Measurements from ENCODE around the gene TGFBR3. TPM values are rescaled to one million over a fixed set of nuclear protein-coding genes. Genes with fewer than 3 reads are reported as not detected.

TGFBR3 gene
- total RNA-seq, 1 donor = 32.2 TPM

- DNase-seq (ENCODE audit: insufficient read length, low spot score, missing footprints) = no peak
- no peak overlapping the region for H2AFZ ChIP-seq (ENCODE audit: low read length)
- peak overlapping the region; percentile 31 for H3K4me2 ChIP-seq (ENCODE audit: insufficient read depth, low read length)
- no peak overlapping the region for H3K4me3 ChIP-seq (ENCODE audit: insufficient read depth, low read length)
- no peaks in the 10 kb centered on the region for H3K79me2 ChIP-seq (ENCODE audit: insufficient read depth, low read length)
- H3K27me3 ChIP-seq (ENCODE audit: insufficient read depth, low read length) = no peaks in the 10 kb centered on the region
- H3K4me1 ChIP-seq (ENCODE audit: insufficient read depth, low read length) = peaks cover 37% of the 10 kb centered on the region
- H3K27ac ChIP-seq (ENCODE audit: low read depth, low read length) = peak overlapping the region; percentile 43
- no peaks in the 10 kb centered on the region for H4K20me1 ChIP-seq (ENCODE audit: insufficient read depth, low read length)
- H3K36me3 ChIP-seq (ENCODE audit: insufficient read depth, low read length) = no peaks in the 10 kb centered on the region
- TF ChIP-seq, protein P1, sequence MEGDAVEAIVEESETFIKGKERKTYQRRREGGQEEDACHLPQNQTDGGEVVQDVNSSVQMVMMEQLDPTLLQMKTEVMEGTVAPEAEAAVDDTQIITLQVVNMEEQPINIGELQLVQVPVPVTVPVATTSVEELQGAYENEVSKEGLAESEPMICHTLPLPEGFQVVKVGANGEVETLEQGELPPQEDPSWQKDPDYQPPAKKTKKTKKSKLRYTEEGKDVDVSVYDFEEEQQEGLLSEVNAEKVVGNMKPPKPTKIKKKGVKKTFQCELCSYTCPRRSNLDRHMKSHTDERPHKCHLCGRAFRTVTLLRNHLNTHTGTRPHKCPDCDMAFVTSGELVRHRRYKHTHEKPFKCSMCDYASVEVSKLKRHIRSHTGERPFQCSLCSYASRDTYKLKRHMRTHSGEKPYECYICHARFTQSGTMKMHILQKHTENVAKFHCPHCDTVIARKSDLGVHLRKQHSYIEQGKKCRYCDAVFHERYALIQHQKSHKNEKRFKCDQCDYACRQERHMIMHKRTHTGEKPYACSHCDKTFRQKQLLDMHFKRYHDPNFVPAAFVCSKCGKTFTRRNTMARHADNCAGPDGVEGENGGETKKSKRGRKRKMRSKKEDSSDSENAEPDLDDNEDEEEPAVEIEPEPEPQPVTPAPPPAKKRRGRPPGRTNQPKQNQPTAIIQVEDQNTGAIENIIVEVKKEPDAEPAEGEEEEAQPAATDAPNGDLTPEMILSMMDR (IDR thresholded peaks at IDR 0.05; ENCODE audit: extremely low read depth, low read depth, low read length) = no peak
- H3K9me3 ChIP-seq (ENCODE audit: low read depth, low read length) = no peaks in the 10 kb centered on the region
Observed at GRCh38 chr1:91784191-91784590, 101.8 kb downstream of the TGFBR3 start.

- H3K36me3 ChIP-seq (ENCODE audit: insufficient read depth, low read length) = no peaks in the 10 kb centered on the region
- H4K20me1 ChIP-seq (ENCODE audit: insufficient read depth, low read length) = no peaks in the 10 kb centered on the region
- DNase-seq (ENCODE audit: insufficient read length, low spot score, missing footprints) = no peak
- no peaks in the 10 kb centered on the region for H3K9me3 ChIP-seq (ENCODE audit: low read depth, low read length)
- H3K4me1 ChIP-seq (ENCODE audit: insufficient read depth, low read length) = peaks cover 37% of the 10 kb centered on the region
- no peaks in the 10 kb centered on the region for H3K79me2 ChIP-seq (ENCODE audit: insufficient read depth, low read length)
- peak overlapping the region; percentile 31 for H3K4me2 ChIP-seq (ENCODE audit: insufficient read depth, low read length)
- H2AFZ ChIP-seq (ENCODE audit: low read length) = no peak overlapping the region
- no peak overlapping the region for H3K4me3 ChIP-seq (ENCODE audit: insufficient read depth, low read length)
- TF ChIP-seq, protein P1 (IDR thresholded peaks at IDR 0.05; ENCODE audit: extremely low read depth, low read depth, low read length) = no peak
- no peaks in the 10 kb centered on the region for H3K27me3 ChIP-seq (ENCODE audit: insufficient read depth, low read length)
- peak overlapping the region; percentile 43 for H3K27ac ChIP-seq (ENCODE audit: low read depth, low read length)
Observed at GRCh38 chr1:91783423-91784170, 102.4 kb downstream of the TGFBR3 start.

DNA sequence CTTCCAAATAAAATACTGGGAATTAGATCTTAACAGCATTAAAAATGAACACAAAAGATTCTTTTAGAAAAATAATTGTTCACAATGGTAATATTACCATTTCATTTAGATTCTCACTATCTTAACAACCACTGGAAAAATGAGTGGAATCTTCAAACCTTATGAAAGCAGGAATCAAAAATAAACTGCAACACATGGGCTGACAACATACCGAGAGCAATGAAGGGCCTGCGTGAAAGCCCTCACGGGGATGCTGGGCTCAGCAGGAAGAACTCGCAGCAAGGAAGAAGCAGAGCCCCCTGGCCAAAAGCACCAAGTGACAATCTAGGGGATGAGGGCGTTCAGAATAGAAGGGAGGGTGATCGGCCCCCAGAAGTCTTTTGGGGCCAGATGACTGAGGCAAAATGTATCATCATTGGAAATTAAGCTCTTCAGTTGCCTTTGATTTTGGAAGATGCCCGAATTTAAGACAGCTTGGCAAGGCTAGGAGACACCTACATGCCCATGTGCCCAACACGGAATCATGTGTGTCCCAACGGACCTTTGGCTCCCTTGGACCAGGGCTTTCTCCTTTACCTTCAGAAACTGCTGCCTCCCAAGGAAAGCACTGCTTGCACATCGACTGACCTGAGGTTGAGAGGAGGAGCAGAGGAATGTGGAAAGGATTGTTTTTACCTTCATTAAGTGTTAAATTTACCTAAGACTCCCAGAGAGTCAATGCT lies 103.9 kb downstream of the TGFBR3 start:
- Histone ChIP-seq H3K27me3 (ENCODE audit: insufficient read depth, low read length) (no peaks in the 10 kb centered on the region), H2AFZ (ENCODE audit: low read length) (peak overlapping the region; percentile 32), H4K20me1 (ENCODE audit: insufficient read depth, low read length) (no peaks in the 10 kb centered on the region), H3K4me1 (ENCODE audit: insufficient read depth, low read length) (peaks cover 37% of the 10 kb centered on the region), H3K36me3 (ENCODE audit: insufficient read depth, low read length) (no peaks in the 10 kb centered on the region), H3K27ac (ENCODE audit: low read depth, low read length) (peak overlapping the region; percentile 60), H3K9me3 (ENCODE audit: low read depth, low read length) (no peaks in the 10 kb centered on the region), H3K4me3 (ENCODE audit: insufficient read depth, low read length) (no peak overlapping the region), H3K79me2 (ENCODE audit: insufficient read depth, low read length) (no peaks in the 10 kb centered on the region), H3K4me2 (ENCODE audit: insufficient read depth, low read length) (peak overlapping the region; percentile 31)
- TF ChIP-seq, protein P1 (IDR thresholded peaks at IDR 0.05; ENCODE audit: extremely low read depth, low read depth, low read length) = no peak
- DNase-seq (ENCODE audit: insufficient read length, low spot score, missing footprints) = no peak

DNA sequence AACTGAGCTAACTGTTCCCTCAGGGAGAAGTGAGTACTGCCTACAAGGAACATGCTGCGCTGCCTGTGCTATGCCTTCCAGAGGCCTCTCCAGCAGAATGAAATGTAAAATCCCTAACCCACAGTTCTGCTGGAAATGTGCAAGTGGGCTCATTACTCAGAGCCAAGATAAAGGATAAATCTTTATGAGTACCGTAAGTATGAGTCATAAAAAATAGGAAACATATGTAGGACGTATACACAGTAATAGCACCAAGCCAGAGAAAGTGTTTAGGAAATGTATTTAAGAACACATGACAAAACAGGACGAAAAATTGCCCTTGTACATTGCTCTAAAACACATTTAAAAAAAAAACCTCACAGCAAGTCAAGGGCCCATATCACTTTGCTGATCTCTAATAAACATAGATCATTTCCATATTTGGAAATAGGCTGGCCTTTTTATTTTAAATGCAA lies 104.6 kb downstream of the TGFBR3 start:
- Histone ChIP-seq H3K4me1 (ENCODE audit: insufficient read depth, low read length) (peaks cover 37% of the 10 kb centered on the region), H3K4me2 (ENCODE audit: insufficient read depth, low read length) (peak overlapping the region; percentile 31)

More for the DNA sequence above, 104.6 kb downstream of the TGFBR3 start:
- Histone ChIP-seq H3K9me3 (ENCODE audit: low read depth, low read length) (no peaks in the 10 kb centered on the region), H4K20me1 (ENCODE audit: insufficient read depth, low read length) (no peaks in the 10 kb centered on the region), H3K79me2 (ENCODE audit: insufficient read depth, low read length) (peaks cover 3% of the 10 kb centered on the region), H2AFZ (ENCODE audit: low read length) (peak overlapping the region; percentile 19), H3K4me3 (ENCODE audit: insufficient read depth, low read length) (no peak overlapping the region), H3K36me3 (ENCODE audit: insufficient read depth, low read length) (no peaks in the 10 kb centered on the region), H3K27ac (ENCODE audit: low read depth, low read length) (peak overlapping the region; percentile 60), H3K27me3 (ENCODE audit: insufficient read depth, low read length) (no peaks in the 10 kb centered on the region)
- no peak for DNase-seq (ENCODE audit: insufficient read length, low spot score, missing footprints)
- TF ChIP-seq, protein P1 (IDR thresholded peaks at IDR 0.05; ENCODE audit: extremely low read depth, low read depth, low read length) = no peak
